GM19372 (cell line): Measurements from ENCODE around the gene HEXB.
"Not testable (repeated sequence)": the region's sequence is repeated elsewhere in the genome, so short reads cannot be mapped to it uniquely, and the experiment has no call there.

Source experiments
- ATAC-seq: cut with Tn5 transposase; IDR thresholded peaks from one replicate; pipeline ENCODE4 v1.9.1; 2021; ENCODE audit warnings: mild to moderate bottlenecking, low read depth, moderate library complexity; ENCODE audit not compliant: unreplicated experiment

The HEXB gene

GRCh38 chr5:74657165-74657564 is 27.9 kb upstream of the HEXB start:
- no peak for ATAC-seq

GRCh38 chr5:74659172-74659571 is 25.9 kb upstream of the HEXB start:
- ATAC-seq = no peak

- ATAC-seq = no peak
Observed at GRCh38 chr5:74660140-74660539, 24.9 kb upstream of the HEXB start.

DNA sequence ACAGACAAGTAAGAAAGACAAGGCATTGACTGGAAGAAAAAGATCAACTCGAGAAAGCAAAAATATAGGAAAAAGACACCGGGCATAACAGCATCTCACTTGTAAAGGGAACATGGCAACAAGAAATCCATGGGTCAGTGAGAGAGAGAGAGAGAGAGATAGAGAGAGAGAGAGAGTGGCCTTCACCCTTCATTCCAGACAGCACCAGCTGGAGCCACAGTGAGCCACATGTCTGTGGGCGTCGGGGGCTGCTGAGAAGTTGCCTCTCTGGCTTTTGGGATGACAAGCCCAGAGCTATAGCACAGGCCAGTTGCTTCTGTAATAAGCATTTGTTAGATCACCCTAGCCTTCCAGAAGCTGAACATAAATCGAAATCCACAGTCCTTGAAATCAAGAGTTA is 24.2 kb upstream of the HEXB start:
- no peak for ATAC-seq

GRCh38 chr5:74664551-74664950 is 20.5 kb upstream of the HEXB start:
- ATAC-seq = no peak

GRCh38 chr5:74665273-74665672 is 19.8 kb upstream of the HEXB start:
- ATAC-seq = no peak

DNA sequence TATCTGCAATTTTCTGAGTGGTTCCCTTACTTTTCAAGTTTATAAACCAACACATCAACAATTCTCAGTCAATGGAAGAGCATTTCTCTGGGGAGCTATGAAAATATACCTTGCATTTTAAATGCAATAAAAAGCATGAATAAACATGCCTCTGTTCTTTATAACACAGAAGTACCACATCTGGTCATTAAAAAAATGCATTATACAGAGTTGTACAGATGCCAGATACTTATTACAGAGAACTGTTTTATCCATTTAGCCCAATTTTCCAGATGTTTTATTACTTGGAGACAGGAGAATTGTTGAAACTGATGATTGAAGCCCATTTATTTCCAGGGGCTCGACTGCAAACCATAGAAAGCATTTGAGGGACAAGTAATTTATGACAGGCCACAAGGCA is 19.2 kb upstream of the HEXB start:
- no peak for ATAC-seq

DNA sequence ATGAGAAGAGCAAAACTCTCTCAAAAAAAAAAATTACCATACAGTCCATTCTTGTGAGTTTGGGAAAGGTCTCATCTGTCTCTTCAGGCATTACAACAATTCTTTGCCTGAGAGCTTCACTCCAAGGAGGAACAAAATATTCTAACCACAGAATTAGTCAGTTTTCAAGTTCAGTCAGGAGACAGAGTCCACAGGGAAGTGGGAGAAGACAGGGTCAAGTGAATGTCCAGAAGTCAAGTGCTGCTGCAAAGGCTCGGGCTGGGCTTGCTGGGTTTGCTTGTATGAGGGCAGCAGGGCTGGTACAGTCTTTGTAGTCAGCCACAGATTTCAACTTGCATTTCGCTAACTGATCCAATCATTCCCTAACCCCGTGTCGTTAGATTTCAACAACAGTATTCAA is 17.6 kb upstream of the HEXB start:
- ATAC-seq = no peak

DNA sequence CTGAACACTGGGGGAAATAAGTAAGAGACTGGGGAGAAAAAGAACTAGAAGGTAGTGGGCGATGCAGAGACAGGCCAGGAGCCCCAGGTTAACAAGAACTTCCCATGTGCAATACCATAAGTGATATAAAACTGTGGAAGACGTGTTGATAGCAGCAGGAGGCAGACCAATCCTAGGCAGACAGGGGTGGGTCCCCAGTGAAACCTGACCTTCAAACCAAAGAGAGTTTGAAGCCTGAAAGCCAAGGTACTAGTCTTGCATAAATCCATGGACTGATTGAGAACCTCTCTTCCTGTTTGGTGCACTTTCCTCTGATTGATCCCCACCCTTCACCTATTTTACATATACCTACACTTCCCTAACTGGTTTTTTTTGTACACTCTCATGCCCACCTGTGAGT is 15.2 kb upstream of the HEXB start:
- ATAC-seq = no peak

DNA sequence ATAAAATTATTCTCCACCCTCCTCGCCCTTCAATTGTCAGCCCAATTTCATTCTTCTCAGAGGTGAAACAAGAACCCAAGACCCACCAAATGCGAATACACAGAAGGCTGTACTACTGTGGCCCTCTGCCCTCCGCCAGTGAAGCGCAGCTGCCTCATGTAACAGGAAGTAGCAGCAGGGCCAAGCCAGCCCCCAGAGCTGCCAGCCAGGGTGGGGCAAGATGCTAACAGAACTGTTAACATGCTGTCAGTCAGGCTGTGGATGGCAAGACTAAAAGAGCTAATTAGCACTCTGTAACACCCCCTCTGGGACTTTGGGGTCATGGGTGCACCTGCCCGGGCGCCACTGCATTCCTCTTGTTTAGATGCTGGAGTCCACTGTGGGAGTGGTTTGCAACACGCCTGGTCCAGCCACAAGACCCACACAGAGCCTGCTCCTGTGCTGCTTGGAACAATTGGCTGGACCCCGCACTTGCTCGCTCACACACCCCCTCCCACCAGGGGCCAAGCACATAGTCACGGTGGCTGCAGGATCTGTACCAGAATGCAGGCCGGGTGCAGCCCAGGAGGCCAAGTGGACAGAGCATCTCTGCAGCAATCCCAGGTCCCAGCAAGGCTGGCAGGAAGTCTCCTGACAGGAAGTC is 14.5 kb upstream of the HEXB start:
- ATAC-seq = no peak

DNA sequence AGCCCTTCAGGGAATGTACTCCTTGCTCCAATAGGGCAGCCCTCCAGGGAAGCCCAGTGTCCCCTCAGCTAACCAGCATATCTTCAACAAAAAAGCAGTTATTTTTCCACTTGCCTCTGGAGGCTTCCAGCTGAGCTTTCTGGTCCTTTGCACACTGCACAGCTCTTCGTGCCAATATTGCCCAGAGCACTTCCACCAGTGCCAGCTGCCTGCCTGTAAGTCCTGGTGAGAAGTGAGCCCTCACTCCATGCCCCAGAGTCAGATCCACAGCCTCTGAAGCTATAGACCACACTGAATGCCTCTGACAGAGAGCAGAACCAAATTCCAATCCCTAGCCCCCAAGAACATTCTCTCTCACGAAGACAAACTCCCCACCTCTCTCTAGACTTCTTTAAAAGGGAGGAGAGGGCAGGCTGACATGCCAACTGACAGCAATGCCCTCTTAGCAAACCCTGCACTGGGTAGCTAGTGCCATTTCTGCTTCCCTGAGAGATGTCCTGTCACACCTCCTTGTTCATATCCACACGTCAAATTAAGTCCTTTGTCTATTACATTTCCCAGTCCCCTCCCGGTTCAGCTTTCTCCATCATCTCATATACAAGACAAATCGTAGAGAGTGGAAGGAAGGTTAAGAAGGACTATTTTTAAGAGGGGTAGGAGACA is 12.7 kb upstream of the HEXB start:
- ATAC-seq = no peak

DNA sequence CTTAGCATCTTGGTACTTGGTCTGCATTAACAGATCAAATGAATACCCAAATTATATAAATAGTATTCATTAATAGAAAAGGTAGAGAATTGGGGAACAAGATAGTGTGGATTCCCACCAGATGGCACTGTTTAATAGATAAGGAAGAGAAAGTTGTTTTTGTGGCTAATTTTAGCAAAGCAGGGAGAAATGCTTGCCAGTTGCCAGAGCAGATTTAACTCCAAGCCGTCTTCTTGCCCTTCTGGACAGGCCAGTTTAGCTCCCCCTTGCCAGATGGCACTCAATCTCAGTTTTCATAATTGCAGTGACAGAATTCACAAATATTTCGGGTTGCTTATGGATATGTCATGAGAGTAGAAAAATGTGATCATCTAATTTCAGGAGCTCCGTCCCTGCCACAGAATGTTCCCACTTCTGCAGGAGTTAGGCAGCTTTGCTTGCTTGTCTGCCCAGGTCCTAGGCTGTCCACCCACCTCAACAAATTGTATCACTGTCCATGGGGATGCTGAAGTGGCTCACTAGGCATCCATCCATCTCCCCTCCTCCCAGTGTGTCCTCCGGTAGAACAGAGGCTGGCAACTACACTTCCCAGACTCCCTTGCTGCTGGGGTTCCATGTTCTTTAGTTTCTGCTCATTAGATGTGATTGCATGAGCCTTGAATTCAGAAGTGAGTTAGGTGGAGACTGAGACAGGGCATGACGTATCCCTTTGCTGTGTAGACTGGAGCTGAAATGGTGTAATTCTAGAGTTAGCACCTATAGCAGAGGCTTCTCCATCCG is 11.8 kb upstream of the HEXB start:
- ATAC-seq = no peak

GRCh38 chr5:74676466-74676865 is 8.6 kb upstream of the HEXB start:
- not testable (repeated sequence) for ATAC-seq

- ATAC-seq = not testable (repeated sequence)
Observed at GRCh38 chr5:74678123-74678522, 6.9 kb upstream of the HEXB start.

DNA sequence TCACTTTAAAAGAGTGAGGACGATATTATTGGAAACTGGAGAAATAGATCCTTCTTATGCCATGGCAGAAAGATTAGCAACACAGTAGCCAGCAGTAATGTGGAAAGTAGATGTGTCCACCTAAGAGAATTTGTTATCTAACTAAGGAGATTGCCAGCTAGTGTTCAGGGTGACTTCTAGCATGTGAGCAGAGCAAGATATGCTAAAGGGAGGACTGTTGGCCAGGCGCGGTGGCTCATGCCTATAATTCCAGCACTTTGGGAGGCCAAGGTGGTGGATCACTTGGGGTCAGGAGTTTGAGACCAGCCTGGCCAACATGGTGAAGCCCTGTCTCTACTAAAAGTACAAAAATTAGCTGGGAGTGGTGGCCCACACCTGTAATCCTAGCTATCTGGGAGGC is 5.7 kb upstream of the HEXB start:
- not testable (repeated sequence) for ATAC-seq

DNA sequence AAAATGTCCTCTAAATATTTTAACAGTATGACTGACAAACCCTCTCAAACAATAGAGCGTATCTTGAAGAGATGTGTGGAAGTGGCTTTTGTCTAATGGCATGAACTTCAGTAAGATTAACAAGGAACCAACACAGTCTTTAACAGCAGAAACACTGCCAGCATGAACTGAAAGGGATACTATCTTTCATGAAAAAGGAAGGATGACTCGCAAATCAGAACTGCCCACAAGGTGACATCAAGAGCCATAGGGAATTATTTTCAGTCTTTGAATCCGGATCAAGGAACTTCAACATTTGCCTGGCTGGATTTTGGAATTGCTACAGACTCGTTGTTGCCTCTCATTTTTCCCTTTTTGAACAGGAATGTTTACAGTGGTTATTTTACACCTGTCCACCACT is 5.1 kb upstream of the HEXB start:
- ATAC-seq = no peak

DNA sequence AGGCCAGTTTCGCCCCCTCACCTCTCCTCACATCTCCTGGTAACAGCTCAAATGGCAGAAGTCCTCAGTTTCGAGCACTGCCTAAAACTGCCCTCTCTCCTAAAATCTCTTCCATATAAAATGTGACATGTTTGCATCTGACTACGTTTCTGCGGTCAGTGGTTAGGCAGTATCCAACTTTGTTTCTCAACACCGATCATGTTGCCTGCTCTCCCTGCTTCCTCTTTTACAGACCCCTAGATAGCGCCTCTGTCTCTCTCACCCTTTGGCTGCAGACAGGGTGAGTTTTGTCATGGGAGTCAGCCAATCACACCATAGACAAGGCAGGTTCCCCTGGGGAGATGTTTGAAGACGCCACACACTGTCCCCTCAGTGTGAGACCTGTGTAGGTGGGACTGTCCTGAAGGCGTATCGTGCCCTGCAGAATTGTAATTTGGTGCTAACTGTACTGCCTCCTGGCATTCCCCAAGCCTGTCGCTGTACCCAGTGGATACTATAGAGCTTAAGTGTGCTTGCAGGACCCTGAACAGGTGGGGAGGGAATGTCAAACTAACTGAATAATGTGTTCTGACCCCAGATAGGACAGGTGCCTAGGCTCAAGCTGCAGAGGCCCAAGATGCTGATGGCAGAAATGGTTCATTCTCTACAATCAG is 1.1 kb downstream of the HEXB start:
- peak; percentile 46 for ATAC-seq

DNA sequence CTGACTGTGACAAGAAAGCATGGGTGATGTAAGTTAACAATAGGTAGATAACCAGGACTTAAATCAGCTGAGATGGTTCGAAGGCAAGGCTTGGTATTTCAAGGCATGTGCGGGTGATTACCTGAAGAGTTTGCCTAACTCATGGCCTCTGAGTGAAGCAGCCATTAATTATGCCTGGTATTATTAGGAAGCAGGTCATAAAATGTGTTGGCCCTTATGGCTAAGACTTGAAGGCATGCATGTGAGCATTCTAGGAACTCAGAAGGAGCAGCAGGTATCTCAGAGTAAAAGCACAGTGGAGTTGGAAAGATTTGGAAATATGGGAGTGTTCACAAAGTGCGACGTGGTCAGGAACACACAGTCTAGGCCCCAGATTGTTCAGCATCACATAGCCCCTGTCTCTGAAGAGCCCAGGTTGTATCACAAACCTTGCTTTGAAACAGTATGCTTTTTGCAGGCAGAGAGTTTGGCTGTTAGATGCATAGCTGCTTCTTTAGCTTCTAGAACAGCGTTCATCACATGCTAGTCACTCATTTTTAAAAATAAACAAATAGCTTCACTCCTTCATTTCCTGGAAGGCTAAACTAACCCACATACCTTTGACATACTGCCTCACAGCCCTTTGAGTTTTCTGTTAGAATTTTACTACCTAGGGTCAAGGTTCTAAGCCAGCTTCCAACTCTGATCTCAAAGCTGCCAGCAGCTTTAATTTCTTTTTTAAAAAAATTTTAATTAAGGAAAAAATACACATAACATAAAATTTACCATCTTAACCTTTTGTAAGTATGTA is 2.1 kb downstream of the HEXB start:
- ATAC-seq = no peak

- no peak for ATAC-seq
Observed at GRCh38 chr5:74693191-74693590, 8.2 kb downstream of the HEXB start.

DNA sequence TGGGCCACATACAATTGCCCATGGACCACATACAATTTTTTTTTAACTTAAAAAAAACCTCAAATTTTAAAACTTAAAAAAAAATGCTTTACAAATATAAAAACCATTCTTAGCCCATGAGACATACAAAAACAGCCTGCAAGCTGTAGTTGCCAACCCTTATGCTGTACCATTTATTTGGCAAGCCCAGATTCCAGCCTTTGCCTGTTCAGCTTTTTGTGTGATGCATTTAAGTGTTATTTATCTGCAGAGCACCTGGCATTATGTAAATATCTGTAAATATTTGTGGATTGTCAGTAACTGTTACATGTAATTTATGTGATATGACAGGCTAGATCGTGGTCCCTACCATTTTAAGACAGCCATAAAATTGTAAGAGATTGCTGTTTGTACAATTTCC is 32.6 kb downstream of the HEXB start:
- no peak for ATAC-seq
